ENCODE results near the gene TTC31. TPM values are rescaled to one million over a fixed set of nuclear protein-coding genes. Genes with fewer than 3 reads are reported as not detected.
A peak's percentile ranks its signal among the peaks of the same experiment; 100 is the strongest.

Gene TTC31
- total RNA-seq, 1 experiment from 2014 or later, result 26.2 TPM

DNA sequence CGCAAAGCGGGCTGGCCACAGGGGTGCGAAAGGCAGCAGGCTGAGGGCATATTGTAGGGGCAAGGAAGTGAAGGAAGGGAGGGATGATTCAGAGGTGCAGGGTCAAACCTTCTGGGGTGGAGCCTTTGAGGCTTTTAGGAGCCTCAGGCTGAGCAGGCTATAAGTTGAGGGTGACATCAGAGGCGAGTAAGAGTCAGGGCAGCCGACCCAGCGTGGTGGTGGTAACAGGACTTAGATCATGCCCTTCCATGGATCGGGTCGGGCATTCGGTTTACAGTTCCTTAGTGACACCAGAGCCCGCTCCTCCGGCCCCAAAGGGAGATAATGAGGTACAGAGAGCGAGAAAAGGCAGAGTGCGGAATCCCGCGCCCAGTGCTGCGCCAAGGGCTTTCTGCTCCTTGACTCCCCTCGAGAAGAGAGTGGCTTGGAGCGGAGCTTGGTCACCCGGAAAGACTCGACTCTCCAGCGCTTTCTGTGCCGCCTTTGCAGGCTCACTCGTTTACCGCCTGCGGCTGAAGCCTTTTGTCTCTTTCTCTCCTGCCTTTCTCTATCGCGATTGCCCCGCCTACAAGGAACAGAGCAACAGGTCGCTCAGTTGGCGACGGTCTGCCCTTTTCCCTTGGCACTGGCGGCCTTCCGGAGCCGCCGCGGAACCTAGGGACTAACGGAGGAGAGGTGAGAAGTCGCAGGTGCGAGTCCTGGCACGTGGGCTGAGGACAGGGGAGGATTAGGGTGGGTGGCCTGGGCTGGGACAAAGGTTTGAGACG, 15.8 kb downstream of the TTC31 start:
- Mint-ChIP-seq H3K27me3 (ENCODE audit: unreplicated experiment) (peaks cover 15% of the 10 kb centered on the region), H3K9me3 (ENCODE audit: low read depth, unreplicated experiment) (no peaks in the 10 kb centered on the region), H3K4me3 (ENCODE audit: low read depth, unreplicated experiment) (peak overlapping the region; percentile 58), H3K36me3 (ENCODE audit: insufficient read depth, unreplicated experiment) (peaks cover 43% of the 10 kb centered on the region), H3K27ac (ENCODE audit: unreplicated experiment) (peak overlapping the region; percentile 33), H3K4me1 (ENCODE audit: low read depth, unreplicated experiment) (peaks cover 26% of the 10 kb centered on the region)
- CTCF ChIA-PET, result interaction anchor here (0.6 kb wide), 1 partner anchor 32 kb away, joined by 4 read pairs; no protein-coding TSS in a partner anchor
- BruUV-seq (replicated peaks), result no TSS peak
- no peak for TF ChIP-seq CTCF (IDR thresholded peaks at IDR 0.05; ENCODE audit: unreplicated experiment)
- DNase-seq, result no peak
- intact Hi-C loops (cut with micrococcal nuclease; ENCODE audit: unreplicated experiment), result no loop called here

- intact Hi-C loops (cut with micrococcal nuclease; ENCODE audit: unreplicated experiment), result no loop called here
- H3K9me3 Mint-ChIP-seq (ENCODE audit: low read depth, unreplicated experiment), result no peaks in the 10 kb centered on the region
- peak within 1 kb of the TSS; percentile 58 for H3K4me3 Mint-ChIP-seq (ENCODE audit: low read depth, unreplicated experiment)
- H3K27ac Mint-ChIP-seq (ENCODE audit: unreplicated experiment), result peak within 1 kb of the TSS; percentile 33
- TF ChIP-seq CTCF (IDR thresholded peaks at IDR 0.05; ENCODE audit: unreplicated experiment), result no peak
- H3K4me1 Mint-ChIP-seq (ENCODE audit: low read depth, unreplicated experiment), result peaks cover 31% of the 10 kb centered on the region
- peaks cover 15% of the 10 kb centered on the region for H3K27me3 Mint-ChIP-seq (ENCODE audit: unreplicated experiment)
- peaks cover 50% of the 10 kb centered on the region for H3K36me3 Mint-ChIP-seq (ENCODE audit: insufficient read depth, unreplicated experiment)
- DNase-seq, result no peak
- CTCF ChIA-PET, result interaction anchor here (0.6 kb wide), 1 partner anchor 33 kb away, joined by 4 read pairs; no protein-coding TSS in a partner anchor
- no TSS peak for BruUV-seq (replicated peaks)
These were observed 16.5 kb downstream of the TTC31 start, which contains the start of gene LBX2 for GRCh38 chr2:74499267-74499939. LBX2 (minus strand) TSS chr2:74499603; CDS start chr2:74499537, 66 bp downstream.

GRCh38 chr2:74499940-74500577, 17.2 kb downstream of the TTC31 start:
- no peak for DNase-seq
- Mint-ChIP-seq H3K27ac (ENCODE audit: unreplicated experiment) (no peak overlapping the region), H3K9me3 (ENCODE audit: low read depth, unreplicated experiment) (no peaks in the 10 kb centered on the region), H3K27me3 (ENCODE audit: unreplicated experiment) (peaks cover 15% of the 10 kb centered on the region), H3K4me1 (ENCODE audit: low read depth, unreplicated experiment) (peaks cover 37% of the 10 kb centered on the region), H3K4me3 (ENCODE audit: low read depth, unreplicated experiment) (no peak overlapping the region), H3K36me3 (ENCODE audit: insufficient read depth, unreplicated experiment) (peaks cover 56% of the 10 kb centered on the region)
- no TSS peak for BruUV-seq (replicated peaks)
- intact Hi-C loops (cut with micrococcal nuclease; ENCODE audit: unreplicated experiment), result no loop called here
- CTCF ChIA-PET, result interaction anchor here (0.6 kb wide), 1 partner anchor 14 kb away, joined by 5 read pairs; the partner anchor contains the start of gene TLX2
- no peak for TF ChIP-seq CTCF (IDR thresholded peaks at IDR 0.05; ENCODE audit: unreplicated experiment)

DNA sequence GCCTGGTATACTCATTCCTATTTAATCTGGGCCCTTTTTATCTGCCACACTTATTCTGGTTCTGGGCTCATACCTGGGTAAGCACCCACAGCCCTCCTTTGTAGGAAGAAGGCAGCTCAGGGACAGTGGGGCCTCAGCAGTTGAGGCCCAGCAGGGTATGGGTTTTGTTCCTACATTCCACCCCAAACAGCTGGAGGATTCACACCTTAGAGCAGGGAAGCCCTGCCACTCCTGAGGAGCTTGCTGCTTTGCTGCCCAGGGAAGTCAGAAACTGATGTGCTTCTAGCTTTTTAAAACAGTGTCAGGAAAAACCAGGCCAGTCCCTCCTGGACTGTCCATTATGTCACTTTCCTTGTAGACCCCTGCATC, 17.7 kb downstream of the TTC31 start:
- H3K27me3 Mint-ChIP-seq (ENCODE audit: unreplicated experiment), result peaks cover 15% of the 10 kb centered on the region
- CTCF ChIA-PET, result interaction anchor here (0.6 to 1.0 kb wide), 2 partner anchors 13 to 14 kb away, joined by 3 to 5 read pairs; partner anchors contain the start of gene TLX2

More for the DNA sequence above, 17.7 kb downstream of the TTC31 start:
- no peak overlapping the region for H3K4me3 Mint-ChIP-seq (ENCODE audit: low read depth, unreplicated experiment)
- H3K36me3 Mint-ChIP-seq (ENCODE audit: insufficient read depth, unreplicated experiment), result peaks cover 57% of the 10 kb centered on the region
- no peaks in the 10 kb centered on the region for H3K9me3 Mint-ChIP-seq (ENCODE audit: low read depth, unreplicated experiment)
- H3K4me1 Mint-ChIP-seq (ENCODE audit: low read depth, unreplicated experiment), result peaks cover 42% of the 10 kb centered on the region
- DNase-seq, result no peak
- intact Hi-C loops (cut with micrococcal nuclease; ENCODE audit: unreplicated experiment), result no loop called here
- no TSS peak for BruUV-seq (replicated peaks)
- TF ChIP-seq CTCF (IDR thresholded peaks at IDR 0.05; ENCODE audit: unreplicated experiment), result no peak
- H3K27ac Mint-ChIP-seq (ENCODE audit: unreplicated experiment), result no peak overlapping the region

All from Calu3 (cell line).